HepG2 (cell line): ENCODE data around the gene UBAP1.

Experiments used
- GABPB1 ChIP-seq: IDR thresholded peaks from 2 replicates; pipeline ENCODE4 v1.6.1; 2016; ENCODE audit warnings: mild to moderate bottlenecking, missing genetic modification reagents, moderate library complexity, missing compliant biosample characterization
- HINFP ChIP-seq: sonication (generic); formaldehyde crosslinking; IDR thresholded peaks from 2 replicates; pipeline ENCODE4 v1.4.0; 2020; ENCODE audit warnings: low read depth, mild to moderate bottlenecking, missing genetic modification reagents
- SP1 ChIP-seq, 2 experiments: fragments of 450-650 bp in 1 of 2; sonication (generic) in 1 of 2; formaldehyde crosslinking in 1 of 2; IDR thresholded peaks; 2 replicates each; pipeline versions ENCODE4 v1.4.0 to v1.6.1; 2016 to 2020; ENCODE audit warnings: missing genetic modification reagents in 1 of 2
- TFAP4 ChIP-seq: sonication (generic); IDR thresholded peaks from 2 replicates; pipeline ENCODE4 v1.6.1; 2016; ENCODE audit warnings: low read depth, borderline replicate concordance
- ZBTB43 ChIP-seq: sonication (generic); formaldehyde crosslinking; conservative IDR thresholded peaks from 2 replicates; pipeline ENCODE4 v1.4.0; 2020; ENCODE audit warnings: missing genetic modification reagents
- ZNF180 ChIP-seq: sonication (generic); formaldehyde crosslinking; IDR thresholded peaks from 2 replicates; pipeline ENCODE4 v1.4.0; 2020; ENCODE audit warnings: low read depth, missing genetic modification reagents, borderline replicate concordance
- ZNF543 ChIP-seq: sonication (generic); formaldehyde crosslinking; IDR thresholded peaks from 2 replicates; pipeline ENCODE4 v1.4.0; 2020; ENCODE audit warnings: mild to moderate bottlenecking, missing genetic modification reagents
- ZNF644 ChIP-seq: IDR thresholded peaks from 2 replicates; pipeline ENCODE4 v1.6.1; 2016; ENCODE audit warnings: low read depth
- TF ChIP-seq, protein P1 (sequence below): sonication (generic); formaldehyde crosslinking; IDR thresholded peaks from 2 replicates; pipeline ENCODE4 v1.5.0; 2020; ENCODE audit warnings: mild to moderate bottlenecking, missing genetic modification reagents, moderate library complexity
- TF ChIP-seq, protein P2 (sequence below), 2 experiments: IDR thresholded peaks; 2 replicates each; pipeline ENCODE4 v1.6.1; 2011 to 2012; ENCODE audit warnings: low read length in 2 of 2, borderline replicate concordance in 1 of 2, low read depth in 1 of 2, mild to moderate bottlenecking in 1 of 2, moderate library complexity in 1 of 2
- TF ChIP-seq, protein P3 (sequence below), 2 experiments: sonication (generic) in 1 of 2; formaldehyde crosslinking in 1 of 2; IDR thresholded peaks; 2 replicates each; pipeline versions ENCODE4 v1.4.0 to v1.6.1; 2016 to 2020; ENCODE audit warnings: borderline replicate concordance in 1 of 2, low read depth in 1 of 2, mild to moderate bottlenecking in 1 of 2, missing genetic modification reagents in 1 of 2

GRCh38 chr9:34157898-34158297 lies 20.9 kb upstream of the UBAP1 start:
- TF ChIP-seq, protein P1, sequence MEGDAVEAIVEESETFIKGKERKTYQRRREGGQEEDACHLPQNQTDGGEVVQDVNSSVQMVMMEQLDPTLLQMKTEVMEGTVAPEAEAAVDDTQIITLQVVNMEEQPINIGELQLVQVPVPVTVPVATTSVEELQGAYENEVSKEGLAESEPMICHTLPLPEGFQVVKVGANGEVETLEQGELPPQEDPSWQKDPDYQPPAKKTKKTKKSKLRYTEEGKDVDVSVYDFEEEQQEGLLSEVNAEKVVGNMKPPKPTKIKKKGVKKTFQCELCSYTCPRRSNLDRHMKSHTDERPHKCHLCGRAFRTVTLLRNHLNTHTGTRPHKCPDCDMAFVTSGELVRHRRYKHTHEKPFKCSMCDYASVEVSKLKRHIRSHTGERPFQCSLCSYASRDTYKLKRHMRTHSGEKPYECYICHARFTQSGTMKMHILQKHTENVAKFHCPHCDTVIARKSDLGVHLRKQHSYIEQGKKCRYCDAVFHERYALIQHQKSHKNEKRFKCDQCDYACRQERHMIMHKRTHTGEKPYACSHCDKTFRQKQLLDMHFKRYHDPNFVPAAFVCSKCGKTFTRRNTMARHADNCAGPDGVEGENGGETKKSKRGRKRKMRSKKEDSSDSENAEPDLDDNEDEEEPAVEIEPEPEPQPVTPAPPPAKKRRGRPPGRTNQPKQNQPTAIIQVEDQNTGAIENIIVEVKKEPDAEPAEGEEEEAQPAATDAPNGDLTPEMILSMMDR (CRISPR knock-in tag), result no peak
- TF ChIP-seq SP1 (IDR thresholded peaks at IDR 0.05) (no peak), SP1 (CRISPR knock-in tag; IDR thresholded peaks at IDR 0.05) (no peak), TFAP4 (no peak), ZNF644 (no peak), ZNF543 (CRISPR knock-in tag) (no peak), ZBTB43 (CRISPR knock-in tag) (no peak), ZNF180 (CRISPR knock-in tag) (no peak), GABPB1 (CRISPR knock-in tag) (no peak), HINFP (CRISPR knock-in tag) (no peak)
- TF ChIP-seq, protein P2, sequence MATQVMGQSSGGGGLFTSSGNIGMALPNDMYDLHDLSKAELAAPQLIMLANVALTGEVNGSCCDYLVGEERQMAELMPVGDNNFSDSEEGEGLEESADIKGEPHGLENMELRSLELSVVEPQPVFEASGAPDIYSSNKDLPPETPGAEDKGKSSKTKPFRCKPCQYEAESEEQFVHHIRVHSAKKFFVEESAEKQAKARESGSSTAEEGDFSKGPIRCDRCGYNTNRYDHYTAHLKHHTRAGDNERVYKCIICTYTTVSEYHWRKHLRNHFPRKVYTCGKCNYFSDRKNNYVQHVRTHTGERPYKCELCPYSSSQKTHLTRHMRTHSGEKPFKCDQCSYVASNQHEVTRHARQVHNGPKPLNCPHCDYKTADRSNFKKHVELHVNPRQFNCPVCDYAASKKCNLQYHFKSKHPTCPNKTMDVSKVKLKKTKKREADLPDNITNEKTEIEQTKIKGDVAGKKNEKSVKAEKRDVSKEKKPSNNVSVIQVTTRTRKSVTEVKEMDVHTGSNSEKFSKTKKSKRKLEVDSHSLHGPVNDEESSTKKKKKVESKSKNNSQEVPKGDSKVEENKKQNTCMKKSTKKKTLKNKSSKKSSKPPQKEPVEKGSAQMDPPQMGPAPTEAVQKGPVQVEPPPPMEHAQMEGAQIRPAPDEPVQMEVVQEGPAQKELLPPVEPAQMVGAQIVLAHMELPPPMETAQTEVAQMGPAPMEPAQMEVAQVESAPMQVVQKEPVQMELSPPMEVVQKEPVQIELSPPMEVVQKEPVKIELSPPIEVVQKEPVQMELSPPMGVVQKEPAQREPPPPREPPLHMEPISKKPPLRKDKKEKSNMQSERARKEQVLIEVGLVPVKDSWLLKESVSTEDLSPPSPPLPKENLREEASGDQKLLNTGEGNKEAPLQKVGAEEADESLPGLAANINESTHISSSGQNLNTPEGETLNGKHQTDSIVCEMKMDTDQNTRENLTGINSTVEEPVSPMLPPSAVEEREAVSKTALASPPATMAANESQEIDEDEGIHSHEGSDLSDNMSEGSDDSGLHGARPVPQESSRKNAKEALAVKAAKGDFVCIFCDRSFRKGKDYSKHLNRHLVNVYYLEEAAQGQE (IDR thresholded peaks at IDR 0.05; ENCODE audit: borderline replicate concordance in 1 of 2, low read depth in 1 of 2, low read length in 2 of 2), result no peak
- TF ChIP-seq, protein P3, sequence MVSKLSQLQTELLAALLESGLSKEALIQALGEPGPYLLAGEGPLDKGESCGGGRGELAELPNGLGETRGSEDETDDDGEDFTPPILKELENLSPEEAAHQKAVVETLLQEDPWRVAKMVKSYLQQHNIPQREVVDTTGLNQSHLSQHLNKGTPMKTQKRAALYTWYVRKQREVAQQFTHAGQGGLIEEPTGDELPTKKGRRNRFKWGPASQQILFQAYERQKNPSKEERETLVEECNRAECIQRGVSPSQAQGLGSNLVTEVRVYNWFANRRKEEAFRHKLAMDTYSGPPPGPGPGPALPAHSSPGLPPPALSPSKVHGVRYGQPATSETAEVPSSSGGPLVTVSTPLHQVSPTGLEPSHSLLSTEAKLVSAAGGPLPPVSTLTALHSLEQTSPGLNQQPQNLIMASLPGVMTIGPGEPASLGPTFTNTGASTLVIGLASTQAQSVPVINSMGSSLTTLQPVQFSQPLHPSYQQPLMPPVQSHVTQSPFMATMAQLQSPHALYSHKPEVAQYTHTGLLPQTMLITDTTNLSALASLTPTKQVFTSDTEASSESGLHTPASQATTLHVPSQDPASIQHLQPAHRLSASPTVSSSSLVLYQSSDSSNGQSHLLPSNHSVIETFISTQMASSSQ (IDR thresholded peaks at IDR 0.05; ENCODE audit: low read depth), result no peak
- TF ChIP-seq, protein P3 (CRISPR knock-in tag; IDR thresholded peaks at IDR 0.05; ENCODE audit: borderline replicate concordance), result no peak
